ENCODE measurements around the gene HNF1B.
A peak's percentile ranks its signal among the peaks of the same experiment; 100 is the strongest.

The HNF1B gene

GRCh38 chr17:37671028-37671823 is 73.6 kb downstream of the HNF1B start:
- DNase-seq (ENCODE audit: low spot score), result no peak

GRCh38 chr17:37667039-37667438 is 77.8 kb downstream of the HNF1B start:
- DNase-seq (ENCODE audit: low spot score), result no peak

GRCh38 chr17:37664214-37664613 is 80.6 kb downstream of the HNF1B start:
- no peak for DNase-seq (ENCODE audit: low spot score)

DNA sequence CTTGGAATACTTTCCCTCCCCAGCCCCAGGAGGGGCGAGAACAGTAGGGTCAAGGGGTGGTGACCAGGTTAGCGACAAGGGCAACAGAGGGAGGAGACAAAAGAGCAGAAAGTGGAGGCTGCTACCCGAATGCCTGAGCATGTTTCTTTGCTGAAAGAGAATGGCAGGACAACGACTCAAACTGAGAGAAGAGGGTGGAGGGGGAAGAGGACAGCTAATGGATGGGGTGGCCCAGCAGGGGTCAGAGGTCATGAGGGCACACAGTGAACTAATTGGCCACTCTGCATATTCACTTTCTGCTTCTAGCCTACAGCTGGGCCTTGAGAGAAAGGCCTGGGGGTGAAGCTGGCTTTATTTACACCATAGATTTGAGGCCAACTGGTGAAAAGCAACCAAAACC is 82.5 kb downstream of the HNF1B start:
- no peak for DNase-seq (ENCODE audit: low spot score)

GRCh38 chr17:37661400-37662014 is 83.4 kb downstream of the HNF1B start:
- no peak for DNase-seq (ENCODE audit: low spot score)

GRCh38 chr17:37659925-37660324 is 84.9 kb downstream of the HNF1B start:
- no peak for DNase-seq (ENCODE audit: low spot score)

DNA sequence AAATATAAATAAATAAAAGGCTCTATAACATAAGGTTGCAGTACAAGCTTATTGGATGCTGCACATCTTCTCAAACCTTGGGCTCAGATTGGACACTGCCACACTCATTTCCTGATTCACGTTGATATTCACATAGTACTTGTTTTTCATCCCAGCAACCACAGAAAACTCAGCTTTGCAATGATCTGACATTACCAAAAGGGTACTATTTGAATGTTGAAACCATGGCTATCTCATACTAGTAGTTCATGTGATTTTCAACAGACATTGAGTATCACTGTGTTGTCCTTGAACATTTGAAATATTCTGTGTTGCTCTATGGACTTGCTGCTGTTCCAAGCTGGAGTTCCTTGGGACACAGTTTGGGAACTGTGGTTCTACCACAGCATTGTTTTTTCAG is 87.7 kb downstream of the HNF1B start:
- no peak for DNase-seq (ENCODE audit: low spot score)

DNA sequence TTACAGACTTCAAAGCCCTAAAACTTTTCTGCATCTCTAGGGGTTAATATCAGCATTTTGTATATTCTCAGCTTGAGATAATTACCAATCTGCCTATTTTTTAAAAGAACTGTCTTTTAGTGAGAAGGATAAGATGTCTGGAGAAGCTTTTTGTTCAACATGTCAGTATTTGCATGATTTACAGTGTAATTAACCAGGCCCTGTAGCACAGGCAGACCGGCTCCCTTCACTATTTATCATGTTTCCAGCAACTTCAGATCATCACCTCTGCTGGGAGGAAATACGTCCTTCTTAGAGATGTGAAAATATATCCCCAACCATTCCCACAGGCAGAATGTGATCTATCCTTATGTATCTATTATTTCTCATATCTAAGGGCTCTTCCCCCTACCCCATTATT is 93.0 kb downstream of the HNF1B start:
- no peak for DNase-seq (ENCODE audit: low spot score)

DNA sequence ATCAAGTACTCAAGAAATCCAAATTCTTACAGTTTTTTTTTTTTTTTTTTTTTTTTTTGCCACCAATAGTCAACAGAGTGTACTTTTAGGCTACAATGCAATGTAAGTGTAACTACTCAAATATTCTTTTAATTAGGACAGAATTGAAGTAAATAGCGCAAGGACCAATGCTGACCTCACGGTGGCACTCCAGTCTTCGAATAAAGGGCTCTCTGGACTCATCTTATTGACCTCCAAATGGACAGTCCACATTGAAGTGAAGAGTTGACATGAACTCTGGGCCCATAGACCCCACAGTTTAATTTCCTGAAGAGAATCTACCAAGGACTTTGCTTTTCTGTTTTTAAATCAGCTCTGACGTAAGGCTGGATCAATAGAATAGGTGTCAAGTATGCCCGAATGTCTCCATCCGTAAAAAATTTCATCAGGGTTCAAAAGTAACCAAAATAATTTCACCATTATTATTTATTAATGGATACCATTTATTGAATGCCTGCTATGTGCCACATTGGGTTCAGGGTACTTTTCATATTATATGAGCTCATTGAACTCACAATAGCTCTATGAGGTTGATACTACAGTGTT is 94.3 kb downstream of the HNF1B start:
- DNase-seq (ENCODE audit: low spot score), result peak; percentile 59

- no peak for DNase-seq (ENCODE audit: low spot score)
These were observed 96.3 kb downstream of the HNF1B start for GRCh38 chr17:37648555-37648954.

GRCh38 chr17:37647856-37648255 is 97.0 kb downstream of the HNF1B start:
- DNase-seq (ENCODE audit: low spot score), result no peak

GRCh38 chr17:37643869-37644268 is 101.0 kb downstream of the HNF1B start:
- DNase-seq (ENCODE audit: low spot score), result no peak

GRCh38 chr17:37643118-37643766 is 101.6 kb downstream of the HNF1B start, which contains the start of gene DDX52:
TSS of gene DDX52 (minus strand) at chr17:37643446. CDS start at chr17:37643420, 26 bp downstream.
- DNase-seq (ENCODE audit: low spot score), result peak; percentile 98

GRCh38 chr17:37642681-37643080 is 102.2 kb downstream of the HNF1B start:
- no peak for DNase-seq (ENCODE audit: low spot score)

DNA sequence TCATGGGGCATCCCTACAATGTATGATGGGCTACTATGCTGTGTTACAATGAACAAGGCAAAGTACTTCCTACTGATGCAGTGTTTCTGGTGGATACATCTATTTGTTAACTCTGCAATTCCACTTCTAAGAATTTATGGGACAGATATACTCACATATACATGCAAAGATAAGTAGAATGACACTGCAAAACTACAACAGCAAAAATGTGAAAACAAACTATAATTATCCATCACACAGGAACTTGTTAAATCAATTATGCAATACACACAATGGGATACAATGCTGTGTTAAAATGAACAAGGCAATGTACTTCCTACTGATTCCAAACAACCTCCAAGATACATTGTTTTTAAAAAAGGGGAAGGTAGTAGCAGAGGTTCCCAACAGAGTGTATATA is 104.8 kb downstream of the HNF1B start:
- DNase-seq (ENCODE audit: low spot score), result no peak

DNA sequence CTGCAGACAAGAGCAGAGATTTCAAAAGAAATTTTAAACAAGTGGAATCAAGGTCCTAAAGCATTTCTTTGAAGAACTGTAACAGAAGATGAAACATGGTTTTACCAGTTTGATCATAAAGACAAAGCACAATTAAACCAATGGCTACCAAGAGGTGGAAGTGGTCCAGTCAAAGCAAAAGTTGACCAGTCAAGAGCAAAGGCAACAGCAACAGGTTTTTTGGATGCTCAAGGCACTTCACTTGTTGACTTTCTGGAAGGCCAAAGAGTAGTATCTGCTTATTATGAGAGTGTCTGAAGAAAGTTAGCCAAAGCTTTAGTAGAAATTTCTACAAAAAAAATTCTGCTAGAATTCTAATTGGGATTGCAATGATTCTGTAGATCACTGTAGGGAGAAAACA is 106.9 kb downstream of the HNF1B start:
- DNase-seq (ENCODE audit: low spot score), result no peak

Data from COLO829 (cell line).